Activated naive CD4-positive, alpha-beta T cell treated with anti-CD3 and anti-CD28 coated beads, Interleukin-2, amount 50 U/mL, for 72 hours (primary cell): ENCODE data around the gene TSPAN6. TPM values are rescaled to one million over a fixed set of nuclear protein-coding genes. Genes with fewer than 3 reads are reported as not detected.

Source experiments
- ATAC-seq, 2 donors: fragments of 150-1000 bp; cut with Tn5 transposase; 2 replicates each; pipeline ENCODE4 v1.10.0; 2021; ENCODE audit warnings: mild to moderate bottlenecking in 2 of 2, moderate library complexity in 2 of 2
- DNase-seq, 2 donors: peaks; one replicate each; pipeline ENCODE4 v3.0.0; 2021 to 2022; ENCODE audit warnings: low spot score in 2 of 2
- H3K27ac Mint-ChIP-seq, 2 donors: one replicate each; pipeline ENCODE4 v1.8.0; 2022; ENCODE audit warnings: mild to moderate bottlenecking in 2 of 2, mixed read lengths in 2 of 2
- H3K36me3 Mint-ChIP-seq, 2 donors: one replicate each; pipeline ENCODE4 v1.8.0; 2022; ENCODE audit warnings: mixed read lengths in 2 of 2
- H3K9me3 Mint-ChIP-seq, 2 donors: one replicate each; pipeline ENCODE4 v1.8.0; 2022; ENCODE audit warnings: mixed read lengths in 2 of 2
- total RNA-seq, 2 donors: library from RNA; stranded (reverse); gene quantifications; one replicate each; pipeline ENCODE4 v1.2.3, GENCODE V29; 2022

TSPAN6 gene
- total RNA-seq, 2 donors from 2014 or later = 0.73 TPM; not detected in 1

DNA sequence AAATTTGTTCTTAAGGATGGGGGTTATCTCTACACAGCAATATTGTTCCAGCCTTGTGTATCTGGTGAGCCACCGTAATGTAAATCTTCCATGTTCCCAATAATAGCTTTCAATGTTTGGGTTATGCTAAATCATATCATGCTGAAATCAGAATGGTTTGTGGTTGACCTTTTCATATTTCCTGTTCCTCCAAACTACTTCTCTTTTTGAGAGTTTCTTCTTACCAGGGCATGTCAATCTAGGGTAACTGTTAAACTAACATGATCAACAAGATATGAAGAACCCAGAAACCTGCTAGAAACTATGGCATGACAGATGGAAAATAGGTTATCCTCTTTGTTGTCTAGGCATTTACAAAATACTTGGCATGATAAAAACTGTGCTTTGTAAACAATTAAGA, 29.9 kb downstream of the TSPAN6 start:
- DNase-seq = no peak
- no peaks in the 10 kb centered on the region for H3K36me3 Mint-ChIP-seq
- ATAC-seq = no peak
- H3K27ac Mint-ChIP-seq = no peak overlapping the region
- H3K9me3 Mint-ChIP-seq = no peaks in the 10 kb centered on the region

DNA sequence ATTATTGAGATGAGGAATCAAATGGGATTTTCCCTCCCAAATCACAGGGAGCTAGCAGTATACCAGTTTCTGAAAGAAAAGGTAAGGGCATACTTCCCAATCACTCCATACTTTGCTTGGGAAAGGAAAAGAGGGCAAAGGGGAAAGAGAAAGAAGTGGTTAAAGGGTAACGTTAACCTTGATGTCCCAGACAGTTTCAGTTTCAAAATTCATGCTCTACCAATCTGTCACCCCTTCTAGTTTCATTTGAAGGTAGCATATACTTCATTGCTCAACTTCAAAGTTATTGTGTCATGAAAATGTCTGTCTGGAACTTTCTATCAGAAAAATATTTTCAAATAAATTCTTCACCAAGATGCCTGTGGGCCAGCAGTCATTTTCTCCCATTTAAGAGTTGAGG, 35.8 kb downstream of the TSPAN6 start:
- ATAC-seq (peak in 1 of 2 donors; percentile 64), DNase-seq (no peak)
- Mint-ChIP-seq H3K36me3 (no peaks in the 10 kb centered on the region), H3K27ac (no peak overlapping the region), H3K9me3 (no peaks in the 10 kb centered on the region)

DNA sequence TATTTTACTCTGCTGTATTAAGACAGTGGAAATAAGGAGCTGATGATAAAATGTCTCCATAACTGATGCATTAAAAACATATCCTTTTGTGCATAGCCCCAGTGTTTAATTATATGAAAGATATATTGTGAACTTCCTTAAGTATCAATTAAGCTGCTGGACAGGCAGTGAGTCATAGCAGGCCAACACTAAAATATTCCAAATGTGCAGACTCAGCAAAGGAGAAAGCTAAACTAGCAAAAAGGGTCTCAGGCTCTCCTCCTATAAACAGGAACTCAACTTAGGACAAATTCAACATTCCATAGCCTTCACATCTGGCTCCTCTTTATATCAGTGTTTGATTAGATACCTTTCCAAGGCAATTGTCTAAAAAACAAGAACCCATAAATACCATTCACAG, 36.3 kb downstream of the TSPAN6 start:
- no peak for DNase-seq

DNA sequence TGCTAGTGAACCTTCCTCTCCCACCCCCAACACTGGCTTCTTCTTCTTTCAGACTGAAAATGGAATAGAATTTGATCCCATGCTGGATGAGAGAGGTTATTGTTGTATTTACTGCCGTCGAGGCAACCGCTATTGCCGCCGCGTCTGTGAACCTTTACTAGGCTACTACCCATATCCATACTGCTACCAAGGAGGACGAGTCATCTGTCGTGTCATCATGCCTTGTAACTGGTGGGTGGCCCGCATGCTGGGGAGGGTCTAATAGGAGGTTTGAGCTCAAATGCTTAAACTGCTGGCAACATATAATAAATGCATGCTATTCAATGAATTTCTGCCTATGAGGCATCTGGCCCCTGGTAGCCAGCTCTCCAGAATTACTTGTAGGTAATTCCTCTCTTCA, 37.1 kb downstream of the TSPAN6 start:
- no peak for ATAC-seq
- DNase-seq = no peak

More for the DNA sequence above, 36.3 kb downstream of the TSPAN6 start:
- H3K27ac Mint-ChIP-seq = no peak overlapping the region
- no peaks in the 10 kb centered on the region for H3K36me3 Mint-ChIP-seq
- no peaks in the 10 kb centered on the region for H3K9me3 Mint-ChIP-seq
- no peak for ATAC-seq

DNA sequence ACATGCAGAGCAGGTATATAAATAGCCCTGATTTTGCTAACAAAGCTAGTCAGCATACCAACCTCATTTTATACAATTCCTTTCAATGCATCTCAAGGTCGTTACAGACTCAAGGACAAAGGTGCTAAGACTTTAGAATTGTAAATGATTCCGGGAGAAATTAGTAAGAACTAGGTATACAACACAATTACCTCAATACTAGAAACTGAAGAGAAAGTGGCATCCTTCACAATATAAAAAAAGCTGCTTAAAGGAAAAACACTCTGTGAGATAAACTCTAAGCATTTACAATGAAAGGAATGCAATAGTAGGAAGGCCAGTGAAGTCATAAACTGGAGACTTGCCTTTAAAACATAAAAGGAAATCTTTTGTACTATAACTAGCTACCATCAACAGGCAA, 40.0 kb downstream of the TSPAN6 start:
- Mint-ChIP-seq H3K9me3 (no peaks in the 10 kb centered on the region), H3K27ac (no peak overlapping the region), H3K36me3 (no peaks in the 10 kb centered on the region)
- no peak for ATAC-seq
- DNase-seq = no peak

More for the DNA sequence above, 37.1 kb downstream of the TSPAN6 start:
- no peaks in the 10 kb centered on the region for H3K36me3 Mint-ChIP-seq
- no peaks in the 10 kb centered on the region for H3K9me3 Mint-ChIP-seq
- H3K27ac Mint-ChIP-seq = no peak overlapping the region

DNA sequence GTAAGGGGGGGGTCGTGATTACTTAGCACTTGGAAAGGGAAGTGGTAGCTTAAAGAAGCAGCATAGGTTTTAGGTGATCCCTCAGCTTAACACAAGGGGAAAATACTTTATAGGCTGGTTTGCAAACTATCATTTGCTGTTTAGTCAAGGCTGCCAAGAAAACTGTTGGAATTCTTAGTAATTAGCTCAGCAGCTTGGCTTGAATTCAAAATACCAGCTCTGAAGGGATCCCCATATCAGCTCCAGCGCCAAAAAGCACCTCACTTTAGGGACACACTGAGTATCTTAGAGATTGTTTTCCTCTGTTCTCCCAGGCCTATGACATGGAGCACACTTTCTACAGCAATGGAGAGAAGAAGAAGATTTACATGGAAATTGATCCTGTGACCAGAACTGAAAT, 43.0 kb downstream of the TSPAN6 start:
- DNase-seq (no peak), ATAC-seq (no peak)
- Mint-ChIP-seq H3K27ac (no peak overlapping the region), H3K9me3 (no peaks in the 10 kb centered on the region), H3K36me3 (no peaks in the 10 kb centered on the region)

DNA sequence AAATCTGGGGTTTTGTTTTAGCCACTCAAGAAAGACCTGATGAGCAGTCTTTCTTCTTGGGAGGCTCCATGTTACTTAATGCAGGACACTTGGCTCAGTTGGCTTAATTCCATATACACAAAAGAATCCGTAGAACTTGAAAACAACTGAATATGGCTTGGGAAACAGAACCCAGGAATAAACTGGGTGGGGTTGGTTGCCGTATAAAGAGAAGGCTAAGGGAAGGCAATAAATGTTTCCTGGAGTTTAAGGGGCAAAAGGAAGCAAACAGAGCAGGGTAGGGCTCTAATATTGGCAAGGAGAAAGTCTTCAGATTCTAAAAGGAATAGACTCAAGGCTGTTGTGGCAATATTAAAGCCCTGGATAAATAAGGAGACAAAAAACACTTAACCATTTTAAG, 43.5 kb downstream of the TSPAN6 start:
- no peak overlapping the region for H3K27ac Mint-ChIP-seq
- ATAC-seq (no peak), DNase-seq (no peak)
- no peaks in the 10 kb centered on the region for H3K36me3 Mint-ChIP-seq
- no peaks in the 10 kb centered on the region for H3K9me3 Mint-ChIP-seq

DNA sequence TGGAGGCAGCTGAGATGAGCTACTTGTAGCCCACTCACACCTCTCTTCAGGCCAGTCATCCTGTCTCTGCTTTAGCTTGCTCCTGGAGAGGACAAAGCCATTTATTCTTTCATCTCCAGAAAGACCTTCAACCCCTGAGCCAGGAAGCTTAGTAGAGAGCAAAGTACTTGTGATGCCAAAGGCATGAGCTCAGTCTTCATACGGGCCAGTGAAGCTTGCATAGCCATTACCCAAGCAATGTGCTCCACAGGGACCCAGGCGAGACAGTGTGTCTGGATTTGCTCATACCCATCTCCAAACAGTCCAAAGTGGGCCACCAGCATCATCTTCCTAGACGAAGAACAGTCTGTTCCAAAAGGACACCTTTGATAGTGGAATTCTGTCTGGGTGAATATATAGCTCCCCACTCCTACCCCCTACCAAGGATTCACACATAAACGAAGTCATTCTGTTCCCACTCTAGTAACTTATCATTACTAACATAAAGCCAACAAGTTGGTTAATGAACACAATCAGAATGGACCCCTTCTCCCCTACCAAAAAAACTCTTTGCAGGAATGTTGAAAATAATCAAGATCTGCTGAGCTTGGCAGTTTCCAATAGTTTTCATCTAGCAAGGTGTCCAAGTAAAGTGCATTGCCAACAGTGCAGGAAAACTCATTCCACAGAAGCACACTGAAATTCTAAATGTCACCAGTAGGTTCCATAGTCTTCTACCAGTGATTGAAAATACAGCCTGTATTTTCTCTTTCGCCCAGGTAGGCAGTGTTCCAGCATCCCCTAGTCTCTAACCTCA, 45.2 kb downstream of the TSPAN6 start:
- ATAC-seq (no peak), DNase-seq (no peak)
- Mint-ChIP-seq H3K36me3 (no peaks in the 10 kb centered on the region), H3K27ac (no peak overlapping the region), H3K9me3 (no peaks in the 10 kb centered on the region)

DNA sequence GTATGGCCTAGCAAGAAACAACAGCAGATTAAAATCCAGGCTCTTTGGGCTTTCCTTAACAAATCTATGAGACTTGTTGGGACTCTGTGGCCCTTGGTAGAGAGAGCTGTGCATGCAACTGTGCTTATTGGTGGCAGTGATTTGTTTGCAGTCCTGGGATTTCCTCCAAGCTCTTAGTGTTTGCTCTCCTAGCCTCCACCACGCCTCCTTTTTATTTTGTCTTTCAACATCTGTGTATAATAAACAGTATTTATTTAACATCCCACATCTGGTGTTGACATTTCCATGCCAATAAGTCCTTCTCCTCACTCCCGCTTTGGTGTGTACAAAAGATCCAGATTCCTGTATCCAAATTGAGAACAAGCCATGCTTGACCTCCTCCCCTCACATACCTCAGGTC, 48.7 kb downstream of the TSPAN6 start:
- Mint-ChIP-seq H3K9me3 (no peaks in the 10 kb centered on the region), H3K27ac (no peak overlapping the region), H3K36me3 (no peaks in the 10 kb centered on the region)
- ATAC-seq = no peak
- no peak for DNase-seq

DNA sequence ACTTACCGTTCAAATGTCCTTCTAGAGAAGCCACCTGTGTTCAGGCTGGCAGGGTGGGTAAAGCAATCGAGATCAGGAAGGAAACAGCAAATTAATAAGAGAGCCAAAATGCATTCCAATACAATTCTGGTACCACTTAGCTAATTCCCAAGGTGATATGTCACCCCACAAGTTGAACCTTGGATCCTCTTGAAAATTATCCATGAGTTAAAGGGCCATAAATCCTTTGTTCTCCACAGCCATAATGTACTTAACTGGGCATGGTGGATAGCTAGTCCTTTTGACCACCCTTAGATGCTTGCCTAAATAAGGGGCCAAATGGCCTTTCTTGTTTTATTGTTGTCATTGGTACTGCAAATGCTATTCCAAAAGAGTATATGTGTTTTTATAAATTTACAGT, 49.9 kb downstream of the TSPAN6 start:
- Mint-ChIP-seq H3K36me3 (no peaks in the 10 kb centered on the region), H3K27ac (no peak overlapping the region), H3K9me3 (no peaks in the 10 kb centered on the region)
- no peak for DNase-seq
- ATAC-seq = no peak

DNA sequence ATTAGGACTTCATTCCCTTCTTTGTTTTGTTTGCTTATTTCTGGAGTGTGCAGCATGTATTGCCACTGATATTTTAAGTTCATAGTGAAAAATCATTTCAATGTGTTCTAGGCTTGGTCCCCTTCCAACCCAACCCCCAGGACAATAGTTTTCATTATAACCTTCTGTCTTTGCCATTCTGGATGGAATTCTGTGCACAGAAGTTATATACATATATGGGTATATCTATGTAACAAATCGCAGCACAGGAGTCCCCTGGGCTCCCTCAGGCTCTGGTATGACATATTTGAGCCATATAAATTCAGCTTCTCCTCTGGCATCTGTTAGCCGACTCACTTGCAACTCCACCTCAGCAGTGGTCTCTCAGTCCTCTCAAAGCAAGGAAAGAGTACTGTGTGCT, 52.0 kb downstream of the TSPAN6 start, which contains the start of gene TNMD:
TNMD (plus strand) TSS at position 326 of the 400 bp plus-strand sequence. CDS start 83 bp downstream, outside the sequence.
- ATAC-seq (no peak), DNase-seq (no peak)
- Mint-ChIP-seq H3K27ac (no peak within 1 kb of the TSS), H3K9me3 (no peaks in the 10 kb centered on the region), H3K36me3 (no peaks in the 10 kb centered on the region)

Other genes with a start within 250 kb of the TSPAN6 start
- not detected for gene PCDH19, start 226.5 kb downstream of the TSPAN6 start, total RNA-seq
- not detected for gene TNMD, start 51.9 kb downstream of the TSPAN6 start, total RNA-seq
- not detected for gene SRPX2, start 7.4 kb upstream of the TSPAN6 start, total RNA-seq
- gene SYTL4, start 95.3 kb upstream of the TSPAN6 start, total RNA-seq = not detected
- gene CSTF2, start 183.6 kb upstream of the TSPAN6 start, total RNA-seq = 10 to 100 TPM; 30.9 to 52.5 TPM
- not detected for gene NOX1, start 237.6 kb upstream of the TSPAN6 start, total RNA-seq